ENCODE results near the gene SND1. TPM values are rescaled to one million over a fixed set of nuclear protein-coding genes. Genes with fewer than 3 reads are reported as not detected.

The SND1 gene
- total RNA-seq, 4 donors from 2014 or later, result 64.3 to 77.0 (median 70.4) TPM

DNA sequence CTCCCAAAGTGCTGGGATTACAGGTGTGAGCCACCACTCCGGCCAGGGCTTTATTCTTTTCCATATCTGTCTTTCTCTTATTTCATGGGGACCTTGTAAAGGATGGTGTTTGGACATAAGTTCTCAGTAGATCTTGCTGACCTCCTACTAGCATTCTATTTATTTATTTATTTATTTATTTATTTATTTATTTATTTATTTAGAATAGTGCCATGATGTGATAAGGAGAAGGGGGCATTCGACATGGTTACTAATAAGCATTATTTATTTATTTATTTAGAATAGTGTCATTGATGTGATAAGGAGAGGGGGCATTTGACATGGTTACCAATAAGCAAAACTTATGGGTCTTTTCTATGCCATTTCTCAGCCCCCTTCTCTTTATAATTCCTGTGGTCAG is 202.4 kb downstream of the SND1 start:
- H3K27ac ChIP-seq, result no peak overlapping the region
- no peak overlapping the region for H3K4me3 ChIP-seq
- H3K9me3 ChIP-seq, result no peaks in the 10 kb centered on the region
- in situ Hi-C loops (cut with MboI; ENCODE audit: low pct_ligation_motif_present in 1 of 4, low pct_unique_long_range_greater_than_20kb in 1 of 4, low sequenced_read_pairs in 3 of 4) (no loop called here), intact Hi-C loops (cut with DNase I; ENCODE audit: low total_unique reads) (no loop called here)
- no peak for DNase-seq
- H3K27me3 ChIP-seq, result no peaks in the 10 kb centered on the region
- H3K36me3 ChIP-seq, result no peaks in the 10 kb centered on the region
- peaks cover 0 to 23% (median 7%) of the 10 kb centered on the region in 4 donors for H3K4me1 ChIP-seq
- TF ChIP-seq, protein P1, sequence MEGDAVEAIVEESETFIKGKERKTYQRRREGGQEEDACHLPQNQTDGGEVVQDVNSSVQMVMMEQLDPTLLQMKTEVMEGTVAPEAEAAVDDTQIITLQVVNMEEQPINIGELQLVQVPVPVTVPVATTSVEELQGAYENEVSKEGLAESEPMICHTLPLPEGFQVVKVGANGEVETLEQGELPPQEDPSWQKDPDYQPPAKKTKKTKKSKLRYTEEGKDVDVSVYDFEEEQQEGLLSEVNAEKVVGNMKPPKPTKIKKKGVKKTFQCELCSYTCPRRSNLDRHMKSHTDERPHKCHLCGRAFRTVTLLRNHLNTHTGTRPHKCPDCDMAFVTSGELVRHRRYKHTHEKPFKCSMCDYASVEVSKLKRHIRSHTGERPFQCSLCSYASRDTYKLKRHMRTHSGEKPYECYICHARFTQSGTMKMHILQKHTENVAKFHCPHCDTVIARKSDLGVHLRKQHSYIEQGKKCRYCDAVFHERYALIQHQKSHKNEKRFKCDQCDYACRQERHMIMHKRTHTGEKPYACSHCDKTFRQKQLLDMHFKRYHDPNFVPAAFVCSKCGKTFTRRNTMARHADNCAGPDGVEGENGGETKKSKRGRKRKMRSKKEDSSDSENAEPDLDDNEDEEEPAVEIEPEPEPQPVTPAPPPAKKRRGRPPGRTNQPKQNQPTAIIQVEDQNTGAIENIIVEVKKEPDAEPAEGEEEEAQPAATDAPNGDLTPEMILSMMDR (IDR thresholded peaks at IDR 0.05), result no peak
- TF ChIP-seq EP300 (IDR thresholded peaks at IDR 0.05; ENCODE audit: low read depth) (no peak), POLR2A (IDR thresholded peaks at IDR 0.05) (no peak), POLR2AphosphoS5 (IDR thresholded peaks at IDR 0.05) (no peak)
- WGBS, 2 donors (ENCODE audit: low coverage in 1 of 2), result 90 to 100% methylated on average over 2 of the region's 2 CpGs

DNA sequence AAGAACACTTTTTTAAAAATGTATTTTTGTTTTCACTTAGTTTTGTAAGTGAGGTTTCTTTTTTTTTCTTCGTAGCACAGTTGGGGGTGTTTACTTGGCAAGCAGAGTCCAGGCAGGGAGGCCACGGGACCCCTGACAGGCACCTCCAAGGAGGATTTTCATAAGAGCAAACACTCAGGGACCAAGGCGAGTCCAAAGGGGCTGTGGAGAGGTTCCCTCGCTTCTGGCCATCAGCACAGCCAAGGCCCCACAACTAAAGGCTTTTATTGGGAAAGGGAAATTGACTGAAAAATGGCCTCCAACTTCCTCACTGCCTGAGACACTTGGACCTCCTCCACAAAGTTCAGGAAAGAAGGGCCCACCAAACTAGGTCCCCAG is 205.5 kb downstream of the SND1 start:
- Histone ChIP-seq H3K4me3 (no peak overlapping the region), H3K27me3 (no peaks in the 10 kb centered on the region), H3K27ac (no peak overlapping the region), H3K36me3 (no peaks in the 10 kb centered on the region), H3K4me1 (peaks cover 0 to 17% (median 7%) of the 10 kb centered on the region in 4 donors), H3K9me3 (no peaks in the 10 kb centered on the region)
- intact Hi-C loops (cut with DNase I; ENCODE audit: low total_unique reads), result no loop called here
- DNase-seq, result no peak
- 94% methylated on average over 4 of the region's 4 CpGs; no CpG with 5 or more reads in 1 of the 2 donors for whole genome bisulfite sequencing, 2 donors (ENCODE audit: low coverage in 1 of 2)
- in situ Hi-C loops (cut with MboI; ENCODE audit: low pct_ligation_motif_present in 1 of 4, low pct_unique_long_range_greater_than_20kb in 1 of 4, low sequenced_read_pairs in 3 of 4), result no loop called here
- TF ChIP-seq POLR2AphosphoS5 (IDR thresholded peaks at IDR 0.05) (no peak), POLR2A (IDR thresholded peaks at IDR 0.05) (no peak), EP300 (IDR thresholded peaks at IDR 0.05; ENCODE audit: low read depth) (no peak)
- TF ChIP-seq, protein P1 (IDR thresholded peaks at IDR 0.05), result no peak

DNA sequence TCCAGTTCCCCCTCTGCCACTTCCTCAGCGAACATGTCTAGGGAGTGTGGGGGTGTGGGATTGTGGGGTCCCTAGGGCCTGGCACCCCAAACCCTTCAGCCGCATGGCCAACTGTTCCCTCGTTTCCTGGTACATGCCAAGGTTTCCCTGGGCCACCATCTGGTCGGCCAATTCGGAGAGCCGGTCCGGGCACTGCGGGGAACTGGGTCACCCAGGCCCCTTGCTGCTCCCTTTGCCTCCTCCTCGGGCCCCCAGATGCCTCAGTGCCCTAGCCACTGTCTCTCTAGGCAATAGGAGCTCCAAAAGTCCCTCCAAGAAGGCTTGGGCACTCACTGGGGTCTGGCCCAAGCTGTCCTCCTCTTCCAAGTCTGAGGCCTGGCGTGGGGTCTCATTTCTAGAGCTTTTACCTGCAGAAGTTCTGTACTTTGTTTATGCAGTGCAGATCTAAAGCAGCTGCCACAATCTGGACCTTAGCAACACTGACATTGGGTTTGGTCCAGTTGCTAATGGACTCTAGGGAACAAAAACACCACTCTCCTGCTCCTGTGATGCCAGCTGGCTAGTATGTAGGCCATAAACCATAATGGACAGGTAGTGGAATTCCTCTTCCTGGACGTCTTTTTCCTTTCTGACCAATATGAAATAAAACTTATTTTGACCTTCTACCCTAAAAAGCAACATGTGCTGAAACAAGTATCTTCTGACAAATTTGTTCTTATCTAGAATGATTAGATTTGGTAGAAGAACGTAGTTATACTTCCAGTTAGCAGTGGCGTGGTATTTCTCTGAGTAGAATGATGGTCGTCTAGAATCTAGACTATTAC is 206.3 kb downstream of the SND1 start:
- Histone ChIP-seq H3K4me3 (no peak overlapping the region), H3K9me3 (no peaks in the 10 kb centered on the region), H3K27me3 (no peaks in the 10 kb centered on the region), H3K27ac (peak overlapping the region in 2 of 4 donors; percentile 27 to 44), H3K36me3 (no peaks in the 10 kb centered on the region), H3K4me1 (peaks cover 0 to 17% (median 7%) of the 10 kb centered on the region in 4 donors)
- in situ Hi-C loops (cut with MboI; ENCODE audit: low pct_ligation_motif_present in 1 of 4, low pct_unique_long_range_greater_than_20kb in 1 of 4, low sequenced_read_pairs in 3 of 4), result no loop called here
- WGBS, 2 donors (ENCODE audit: low coverage in 1 of 2), result 90 to 91% methylated on average over 4 to 12 of the region's 14 CpGs
- DNase-seq, result no peak
- intact Hi-C loops (cut with DNase I; ENCODE audit: low total_unique reads), result no loop called here
- TF ChIP-seq EP300 (IDR thresholded peaks at IDR 0.05; ENCODE audit: low read depth) (no peak), POLR2A (IDR thresholded peaks at IDR 0.05) (no peak), POLR2AphosphoS5 (IDR thresholded peaks at IDR 0.05) (peak in 2 of 3 donors; percentile 33 to 36)
- TF ChIP-seq, protein P1 (IDR thresholded peaks at IDR 0.05), result no peak

DNA sequence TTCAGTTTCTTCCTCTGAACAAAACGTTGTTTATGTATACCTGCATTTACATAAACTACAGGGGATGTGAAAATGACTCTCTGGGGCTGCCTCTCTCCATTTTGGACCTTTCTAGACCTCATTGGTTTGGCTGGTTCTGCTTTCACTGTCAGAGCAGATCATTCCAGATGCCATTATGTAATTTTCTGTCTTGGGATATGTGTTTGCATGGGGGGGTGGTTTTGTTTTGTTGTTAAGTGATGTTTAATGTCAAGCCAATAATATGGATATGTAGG is 206.9 kb downstream of the SND1 start:
- intact Hi-C loops (cut with DNase I; ENCODE audit: low total_unique reads), result no loop called here

More for the DNA sequence above, 206.9 kb downstream of the SND1 start:
- Histone ChIP-seq H3K9me3 (no peaks in the 10 kb centered on the region), H3K4me1 (peaks cover 0 to 17% (median 7%) of the 10 kb centered on the region in 4 donors), H3K27me3 (no peaks in the 10 kb centered on the region), H3K36me3 (no peaks in the 10 kb centered on the region), H3K4me3 (no peak overlapping the region), H3K27ac (peak overlapping the region in 2 of 4 donors; percentile 10 to 22)
- WGBS, 2 donors (ENCODE audit: low coverage in 1 of 2), result 61 to 82% methylated on average over 1 of the region's 1 CpG
- TF ChIP-seq EP300 (IDR thresholded peaks at IDR 0.05; ENCODE audit: low read depth), result no peak
- TF ChIP-seq POLR2A (IDR thresholded peaks at IDR 0.05), result no peak
- TF ChIP-seq, protein P1 (IDR thresholded peaks at IDR 0.05), result no peak
- TF ChIP-seq POLR2AphosphoS5 (IDR thresholded peaks at IDR 0.05), result no peak
- in situ Hi-C loops (cut with MboI; ENCODE audit: low pct_ligation_motif_present in 1 of 4, low pct_unique_long_range_greater_than_20kb in 1 of 4, low sequenced_read_pairs in 3 of 4), result no loop called here
- DNase-seq, result no peak

All from transverse colon (tissue), 4 donors.